NCI-H526 treated with DMSO at 0.1 percent for 48 hours (cell line): ENCODE results near the gene SORCS2.
"Not testable (repeated sequence)": the region's sequence is repeated elsewhere in the genome, so short reads cannot be mapped to it uniquely, and the experiment has no call there.

Source experiments
- DNase-seq: peaks from one replicate; lab custom pipeline; 2025; lab: John Stamatoyannopoulos, UW

SORCS2 gene

GRCh38 chr4:7160439-7160838 is 31.9 kb upstream of the SORCS2 start:
- no peak for DNase-seq

GRCh38 chr4:7160951-7161440 is 31.3 kb upstream of the SORCS2 start:
- no peak for DNase-seq

GRCh38 chr4:7161721-7162214 is 30.6 kb upstream of the SORCS2 start:
- no peak for DNase-seq

DNA sequence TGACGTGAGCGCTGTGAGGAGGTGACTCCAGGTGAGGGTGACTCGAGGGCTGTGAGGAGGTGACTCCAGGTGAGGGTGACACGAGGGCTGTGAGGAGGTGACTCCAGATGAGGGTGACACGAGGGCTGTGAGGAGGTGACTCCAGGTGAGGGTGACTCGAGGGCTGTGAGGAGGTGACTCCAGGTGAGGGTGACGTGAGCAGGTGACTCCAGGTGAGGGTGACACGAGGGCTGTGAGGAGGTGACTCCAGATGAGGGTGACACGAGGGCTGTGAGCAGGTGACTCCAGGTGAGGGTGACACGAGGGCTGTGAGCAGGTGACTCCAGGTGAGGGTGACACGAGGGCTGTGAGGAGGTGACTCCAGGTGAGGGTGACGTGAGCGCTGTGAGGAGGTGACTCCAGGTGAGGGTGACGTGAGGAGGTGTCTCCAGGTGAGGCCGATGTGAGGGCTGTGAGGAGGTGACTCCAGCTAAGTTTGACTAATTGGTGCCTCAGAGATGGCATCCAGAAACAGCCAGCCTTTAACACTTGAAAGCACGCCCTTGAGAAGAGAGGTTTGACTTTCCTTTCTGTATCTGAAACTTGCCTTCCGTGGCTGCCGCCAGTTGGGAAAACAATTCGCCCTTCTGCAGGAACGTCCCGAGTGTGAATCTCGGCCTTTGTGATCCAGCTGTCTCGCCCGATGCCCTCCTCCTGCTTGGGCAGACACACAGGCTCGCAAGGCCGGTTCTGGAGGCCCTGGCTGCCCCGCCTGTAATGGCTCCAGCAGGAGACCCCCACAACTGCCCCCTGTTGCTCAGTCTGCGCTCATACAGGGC is 27.1 kb upstream of the SORCS2 start:
- not testable (repeated sequence) for DNase-seq

DNA sequence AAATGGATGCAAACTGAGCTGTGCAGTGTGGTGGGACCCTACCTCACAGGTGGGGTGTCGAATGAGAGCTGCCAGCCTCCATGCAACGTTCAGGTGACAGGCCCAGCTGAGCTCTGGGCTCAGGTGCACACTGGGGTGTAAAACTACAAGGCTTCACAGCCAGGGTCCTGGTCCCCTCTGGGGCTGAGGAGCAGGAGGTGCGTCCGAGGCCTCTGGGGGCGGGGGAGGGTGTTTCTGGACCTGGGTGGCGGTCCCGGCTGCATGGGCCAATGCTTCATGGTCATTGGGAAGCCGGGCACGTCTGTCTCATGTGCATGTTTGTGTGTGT is 26.5 kb upstream of the SORCS2 start:
- no peak for DNase-seq

GRCh38 chr4:7166237-7166636 is 26.1 kb upstream of the SORCS2 start:
- DNase-seq, result no peak

DNA sequence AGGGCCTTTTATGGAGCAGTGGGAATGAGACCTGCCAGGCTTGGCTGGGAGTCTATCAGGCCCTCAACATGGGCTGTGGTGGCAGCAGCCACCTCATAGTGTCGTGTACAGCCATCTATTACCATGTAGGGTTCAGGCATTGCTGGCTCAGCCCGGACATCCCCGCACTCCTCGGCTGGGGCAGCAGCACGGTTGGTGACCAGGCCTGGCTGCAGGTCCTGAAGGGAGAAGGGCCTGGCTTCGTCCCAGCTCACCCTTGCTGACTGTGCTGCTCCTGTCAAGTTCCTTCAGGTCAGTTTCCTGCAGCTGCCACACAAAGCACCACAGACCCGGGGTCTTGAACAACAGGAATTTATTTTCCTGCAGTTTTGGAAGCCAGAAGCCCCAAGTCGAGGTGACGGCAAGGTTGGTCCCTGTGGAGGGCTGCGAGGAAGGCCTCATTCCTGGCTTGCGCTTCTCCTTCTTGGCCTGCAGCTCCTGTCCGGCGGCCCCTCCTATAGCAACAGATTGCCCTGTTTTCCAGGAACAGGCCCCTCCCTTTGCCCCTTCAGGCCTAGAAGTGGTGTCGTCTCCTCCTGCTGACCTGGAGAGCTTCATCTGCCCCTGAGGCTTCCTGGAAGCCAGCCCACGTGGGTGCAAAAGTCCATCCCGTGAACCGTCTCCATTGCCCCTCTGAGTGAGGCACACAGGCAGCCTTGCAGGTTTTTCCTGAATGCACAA is 25.2 kb upstream of the SORCS2 start:
- no peak for DNase-seq

DNA sequence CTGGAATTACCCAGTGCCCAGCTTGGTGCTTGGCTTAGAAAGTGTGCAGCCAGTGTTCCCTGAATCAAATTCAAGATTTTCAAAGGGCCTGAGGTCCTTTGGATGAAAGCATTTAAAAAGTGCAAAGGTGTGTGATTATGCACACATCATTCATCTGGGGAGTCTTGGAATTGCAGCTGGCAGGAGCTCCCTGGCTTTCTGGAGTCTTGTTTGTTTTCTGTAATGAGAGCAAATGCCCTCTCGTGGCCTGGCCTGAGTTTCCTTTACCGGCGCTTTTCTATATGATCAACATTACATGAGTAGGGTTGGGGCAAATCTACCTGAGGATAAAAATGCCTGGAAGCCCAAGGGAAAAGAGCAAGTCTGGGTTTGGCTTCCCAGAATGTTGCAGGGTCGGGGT is 24.6 kb upstream of the SORCS2 start:
- no peak for DNase-seq

DNA sequence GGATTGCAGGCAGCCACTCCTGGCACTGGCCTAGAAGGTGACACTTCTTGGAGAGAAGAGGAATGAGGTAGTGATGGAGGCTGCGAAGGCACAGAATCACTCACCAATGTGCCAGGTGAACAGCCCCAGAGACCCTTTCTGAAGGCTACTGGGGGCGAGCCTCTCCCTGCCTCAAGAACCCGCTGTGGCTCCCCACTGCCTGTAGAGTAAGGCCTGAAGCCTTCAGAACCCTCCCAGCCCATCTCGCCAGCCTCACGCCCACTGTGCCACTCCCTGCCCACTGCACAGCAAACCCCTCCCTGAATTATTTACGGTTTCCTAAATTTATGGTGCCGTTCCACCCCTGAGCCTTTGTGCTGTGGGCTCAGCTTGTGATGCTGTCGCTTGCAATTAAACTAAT is 24.2 kb upstream of the SORCS2 start:
- no peak for DNase-seq

DNA sequence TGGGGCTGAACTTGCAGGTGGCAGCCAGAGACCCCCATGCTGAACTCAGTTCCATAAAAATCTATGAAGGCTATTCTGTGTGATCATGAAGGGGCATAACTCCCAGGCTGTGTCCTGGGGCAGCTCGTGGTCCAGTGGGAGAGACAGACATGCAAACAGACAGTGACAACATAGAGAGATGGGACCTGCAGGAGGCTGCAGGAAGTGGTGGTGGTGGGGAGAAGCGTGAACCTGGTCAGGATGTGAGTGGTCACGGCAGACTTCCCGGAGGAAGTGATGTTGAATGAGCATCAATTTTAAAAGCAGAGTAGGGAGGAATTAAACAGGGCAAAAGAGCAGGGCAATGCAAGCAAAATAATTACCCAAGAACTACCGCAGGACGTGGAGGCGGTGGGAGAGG is 23.2 kb upstream of the SORCS2 start:
- no peak for DNase-seq

GRCh38 chr4:7170012-7170411 is 22.3 kb upstream of the SORCS2 start:
- no peak for DNase-seq

GRCh38 chr4:7171191-7171900 is 21.0 kb upstream of the SORCS2 start:
- DNase-seq, result no peak

GRCh38 chr4:7172508-7172907 is 19.8 kb upstream of the SORCS2 start:
- no peak for DNase-seq

- DNase-seq, result no peak
These were observed 19.4 kb upstream of the SORCS2 start for GRCh38 chr4:7172946-7173345.

DNA sequence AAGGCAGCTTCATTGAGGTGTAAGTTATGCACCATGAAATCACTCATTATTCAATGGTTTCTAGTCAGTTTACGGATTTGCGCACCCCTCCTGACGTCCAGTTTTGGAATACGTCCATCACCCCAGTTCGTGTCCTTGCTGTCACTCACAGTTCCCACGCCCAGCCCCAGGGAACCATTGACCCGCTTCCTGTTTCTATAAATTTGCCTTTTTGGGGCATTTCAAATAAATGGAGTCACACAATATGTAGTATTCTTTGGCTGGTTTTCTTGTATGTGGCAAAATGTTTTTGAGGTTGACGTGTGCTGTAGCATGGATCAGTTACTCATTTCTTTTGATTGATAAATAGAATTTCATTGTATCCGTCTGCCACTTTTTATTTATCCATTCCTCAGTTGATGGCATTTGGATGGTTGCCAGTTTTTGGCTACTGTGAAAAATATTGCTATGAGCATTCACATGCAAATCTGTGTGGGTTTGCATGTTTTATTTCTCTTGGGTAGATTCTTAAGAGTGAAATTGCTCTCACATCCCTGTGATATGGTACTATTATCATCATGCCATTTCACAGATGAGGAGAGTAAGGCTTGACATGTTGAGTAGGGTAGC is 18.4 kb upstream of the SORCS2 start:
- DNase-seq, result no peak

- no peak for DNase-seq
These were observed 13.2 kb upstream of the SORCS2 start for GRCh38 chr4:7179158-7179557.

GRCh38 chr4:7180938-7181337 is 11.4 kb upstream of the SORCS2 start:
- DNase-seq, result no peak

- no peak for DNase-seq
These were observed 9.7 kb upstream of the SORCS2 start for GRCh38 chr4:7182616-7183015.

GRCh38 chr4:7183161-7183560 is 9.2 kb upstream of the SORCS2 start:
- DNase-seq, result no peak

- no peak for DNase-seq
These were observed 8.4 kb upstream of the SORCS2 start for GRCh38 chr4:7183780-7184460.

DNA sequence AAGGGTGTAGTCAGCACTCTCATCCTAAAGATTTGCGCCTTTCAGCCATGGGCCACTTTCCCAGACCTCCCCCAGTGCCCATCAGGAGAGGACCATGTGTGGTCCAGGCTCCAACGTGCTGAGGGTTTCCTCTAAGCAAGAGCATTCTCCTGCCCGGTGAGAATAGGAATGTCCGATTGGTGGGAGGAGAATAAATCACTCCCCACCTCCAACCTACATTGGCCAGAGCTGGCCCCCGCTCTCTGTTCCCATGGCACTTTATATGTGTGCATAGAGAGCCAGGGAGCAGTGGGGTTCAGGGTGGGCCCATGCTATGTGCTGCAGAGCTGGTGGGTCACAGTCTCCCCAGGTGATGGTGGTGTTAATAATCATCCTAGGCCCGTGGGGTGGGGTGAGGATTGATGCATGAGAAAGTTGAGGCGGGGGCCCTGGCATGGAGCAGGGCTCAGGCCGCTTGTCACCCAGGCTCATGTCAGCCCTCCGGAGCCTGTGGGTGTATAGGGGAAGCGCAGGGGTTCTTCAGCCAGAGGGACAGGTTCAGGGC is 6.8 kb upstream of the SORCS2 start:
- no peak for DNase-seq
